OCI-LY7 (cell line): Measurements from ENCODE around the gene CAPRIN2. TPM values are rescaled to one million over a fixed set of nuclear protein-coding genes. Genes with fewer than 3 reads are reported as not detected.

Experiments used
- BruUV-seq: library from RNA; stranded (reverse); fragments of 400-500 nt; replicated peaks from 2 replicates; lab custom pipeline; 2021; lab: Mats Ljungman, UMichigan
- CTCF ChIA-PET: fragments of 300-600 bp; sonication (Branson Sonifier 250); formaldehyde crosslinking; loops from one replicate; lab custom pipeline; 2022; ENCODE audit warnings: antibody characterized with exemption; ENCODE audit not compliant: unreplicated experiment; lab: Charles Lee
- POLR2A ChIA-PET: fragments of 300-600 bp; sonication (Branson Sonifier 250); formaldehyde crosslinking; loops from one replicate; lab custom pipeline; 2022; ENCODE audit warnings: antibody characterized with exemption; lab: Charles Lee
- DNase-seq: peaks from one replicate; pipeline ENCODE4 v3.0.0-alpha.2; 2015; ENCODE audit warnings: low spot score
- H2AFZ ChIP-seq: fragments of 200-600 bp; sonication (generic), shearing (Covaris generic); 2 replicates; pipeline ENCODE4 v1.6.1; 2014; ENCODE audit warnings: mild to moderate bottlenecking, antibody characterized with exemption, low read length, moderate library complexity
- H3K27ac ChIP-seq: fragments of 200-600 bp; sonication (generic); 2 replicates; pipeline ENCODE4 v1.5.1; 2014; ENCODE audit warnings: mixed run types, low read depth, mild to moderate bottlenecking, moderate library complexity, low read length, inconsistent platforms; ENCODE audit not compliant: poor library complexity, severe bottlenecking
- H3K36me3 ChIP-seq: fragments of 200-600 bp; sonication (generic); 2 replicates; pipeline ENCODE4 v1.6.1; 2014; ENCODE audit warnings: mild to moderate bottlenecking, antibody characterized with exemption, low read length, moderate library complexity, mixed read lengths; ENCODE audit not compliant: insufficient read depth
- H3K4me1 ChIP-seq: fragments of 200-600 bp; sonication (generic); 2 replicates; pipeline ENCODE4 v1.5.1; 2014; ENCODE audit warnings: mild to moderate bottlenecking, low read length; ENCODE audit not compliant: insufficient read depth, poor library complexity, severe bottlenecking
- H3K4me2 ChIP-seq: fragments of 200-600 bp; sonication (generic); 2 replicates; pipeline ENCODE4 v1.6.1; 2014; ENCODE audit warnings: mild to moderate bottlenecking, low read length
- H3K4me3 ChIP-seq: fragments of 200-600 bp; sonication (generic); 2 replicates; pipeline ENCODE4 v1.5.1; 2014; ENCODE audit warnings: mild to moderate bottlenecking, low read depth, low read length; ENCODE audit not compliant: poor library complexity, severe bottlenecking
- H3K79me2 ChIP-seq: fragments of 200-600 bp; sonication (generic); 2 replicates; pipeline ENCODE4 v1.6.1; 2016; ENCODE audit warnings: low read depth, mild to moderate bottlenecking, low read length, moderate library complexity, mixed read lengths; ENCODE audit not compliant: insufficient read depth
- H3K9me2 ChIP-seq: fragments of 200-600 bp; sonication (generic); 2 replicates; pipeline ENCODE4 v1.6.1; 2016; ENCODE audit warnings: mild to moderate bottlenecking, low read length, mixed read lengths; ENCODE audit not compliant: insufficient read depth
- H3K9me3 ChIP-seq: fragments of 200-600 bp; sonication (generic); 2 replicates; pipeline ENCODE4 v1.6.1; 2014; ENCODE audit warnings: mild to moderate bottlenecking, mixed run types, low read length, mixed read lengths
- H4K20me1 ChIP-seq: fragments of 200-600 bp; sonication (generic); 2 replicates; pipeline ENCODE4 v1.6.1; 2014; ENCODE audit warnings: mild to moderate bottlenecking, antibody characterized with exemption, low read length, moderate library complexity, mixed read lengths; ENCODE audit not compliant: insufficient read depth
- EZH2phosphoT487 ChIP-seq: fragments of 200-600 bp; sonication (generic); IDR thresholded peaks from 2 replicates; pipeline ENCODE4 v1.6.1; 2018; ENCODE audit warnings: low read depth, borderline replicate concordance, mild to moderate bottlenecking, mixed run types, antibody characterized with exemption, low read length, moderate library complexity, mixed read lengths
- intact Hi-C: fragments of 100-400 bp; cut with micrococcal nuclease; formaldehyde crosslinking; loops from one replicate; pipeline ENCODE4 v1.10.0; 2022; ENCODE audit not compliant: unreplicated experiment
- total RNA-seq, 2 experiments: library from RNA; depleted of rRNA in 1 of 2; stranded (reverse); fragments of >200 nt in 1 of 2; shearing (Covaris generic) in 1 of 2; gene quantifications; 2 replicates each; pipeline ENCODE4 v1.2.3, GENCODE V29; 2014 to 2022
- TF ChIP-seq, protein P1 (sequence below): fragments of 200-600 bp; sonication (generic); conservative IDR thresholded peaks from 2 replicates; pipeline ENCODE4 v1.5.1; 2014; ENCODE audit warnings: mild to moderate bottlenecking, antibody characterized with exemption, low read length, moderate library complexity, mixed read lengths

Gene CAPRIN2
- total RNA-seq, 2 experiments from 2014 or later, result 21.7 to 23.7 TPM

DNA sequence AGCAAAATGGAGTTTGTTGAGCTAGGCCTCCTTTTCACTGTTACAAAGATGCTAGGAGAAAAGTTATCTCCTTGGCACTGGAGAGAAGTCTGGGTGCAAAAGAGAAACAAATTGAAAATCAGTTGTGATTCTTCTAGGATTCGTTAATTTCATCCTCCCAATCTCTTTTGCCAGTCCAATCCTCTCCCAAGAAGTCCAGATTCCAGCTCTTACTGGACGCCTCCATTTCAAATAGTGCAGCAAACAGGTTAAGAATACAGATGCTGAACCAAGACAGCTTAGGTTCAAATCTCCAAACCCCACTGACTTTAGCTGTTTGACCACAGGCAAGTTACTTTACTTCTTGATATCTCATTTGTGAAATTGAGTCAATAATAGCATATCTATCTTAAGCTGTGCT, 34.0 kb upstream of the CAPRIN2 start:
- BruUV-seq, result no TSS peak

DNA sequence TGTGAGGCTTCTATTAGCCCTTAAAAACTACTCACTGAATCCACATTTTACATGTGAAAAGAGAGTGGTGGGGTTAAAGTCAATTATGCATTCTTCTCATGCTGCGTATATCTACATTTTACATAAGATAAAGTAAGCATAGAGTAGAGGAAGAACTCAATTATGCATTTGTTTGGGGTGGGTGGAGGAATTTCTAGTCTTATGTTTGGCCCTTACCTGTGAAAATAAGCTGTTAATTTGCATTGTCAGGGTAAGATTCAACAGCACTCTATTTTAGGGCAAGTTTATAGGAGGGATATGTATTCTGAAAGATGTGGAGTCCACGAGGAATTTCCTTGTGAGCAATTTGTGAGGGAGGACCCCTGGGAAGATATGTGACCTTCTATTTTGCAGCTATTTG, 30.9 kb upstream of the CAPRIN2 start:
- ChIA-PET POLR2A (interaction anchor here (1.3 kb wide), 1 partner anchor 29 kb away, joined by 3 read pairs; no protein-coding TSS in a partner anchor), CTCF (no interaction called here)
- Histone ChIP-seq H3K9me2 (no peaks in the 10 kb centered on the region), H3K9me3 (0 out of 2 replicates have a peak, but pooled peaks cover 5% of the 10 kb centered on the region), H3K4me2 (no peak overlapping the region), H2AFZ (no peak overlapping the region), H3K27ac (no peak overlapping the region), H3K4me1 (no peaks in the 10 kb centered on the region), H3K36me3 (no peaks in the 10 kb centered on the region), H3K79me2 (no peaks in the 10 kb centered on the region), H4K20me1 (no peaks in the 10 kb centered on the region), H3K4me3 (no peak overlapping the region)
- no TSS peak for BruUV-seq
- intact Hi-C loops, result no loop called here
- TF ChIP-seq EZH2phosphoT487, result no peak
- TF ChIP-seq, protein P1, sequence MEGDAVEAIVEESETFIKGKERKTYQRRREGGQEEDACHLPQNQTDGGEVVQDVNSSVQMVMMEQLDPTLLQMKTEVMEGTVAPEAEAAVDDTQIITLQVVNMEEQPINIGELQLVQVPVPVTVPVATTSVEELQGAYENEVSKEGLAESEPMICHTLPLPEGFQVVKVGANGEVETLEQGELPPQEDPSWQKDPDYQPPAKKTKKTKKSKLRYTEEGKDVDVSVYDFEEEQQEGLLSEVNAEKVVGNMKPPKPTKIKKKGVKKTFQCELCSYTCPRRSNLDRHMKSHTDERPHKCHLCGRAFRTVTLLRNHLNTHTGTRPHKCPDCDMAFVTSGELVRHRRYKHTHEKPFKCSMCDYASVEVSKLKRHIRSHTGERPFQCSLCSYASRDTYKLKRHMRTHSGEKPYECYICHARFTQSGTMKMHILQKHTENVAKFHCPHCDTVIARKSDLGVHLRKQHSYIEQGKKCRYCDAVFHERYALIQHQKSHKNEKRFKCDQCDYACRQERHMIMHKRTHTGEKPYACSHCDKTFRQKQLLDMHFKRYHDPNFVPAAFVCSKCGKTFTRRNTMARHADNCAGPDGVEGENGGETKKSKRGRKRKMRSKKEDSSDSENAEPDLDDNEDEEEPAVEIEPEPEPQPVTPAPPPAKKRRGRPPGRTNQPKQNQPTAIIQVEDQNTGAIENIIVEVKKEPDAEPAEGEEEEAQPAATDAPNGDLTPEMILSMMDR, result no peak
- DNase-seq, result no peak

More for the DNA sequence above, 34.0 kb upstream of the CAPRIN2 start:
- TF ChIP-seq, protein P1, result no peak
- TF ChIP-seq EZH2phosphoT487, result no peak
- H3K27ac ChIP-seq, result no peak overlapping the region
- ChIA-PET CTCF (no interaction called here), POLR2A (interaction anchor here (0.6 kb wide), 1 partner anchor 745 kb away, joined by 3 read pairs; no protein-coding TSS in a partner anchor)
- H3K4me3 ChIP-seq, result no peak overlapping the region
- H3K36me3 ChIP-seq, result no peaks in the 10 kb centered on the region
- DNase-seq, result no peak
- intact Hi-C loops, result no loop called here
- H3K4me1 ChIP-seq, result no peaks in the 10 kb centered on the region
- H3K4me2 ChIP-seq, result no peak overlapping the region
- H2AFZ ChIP-seq, result no peak overlapping the region
- H3K9me2 ChIP-seq, result no peaks in the 10 kb centered on the region
- no peaks in the 10 kb centered on the region for H3K79me2 ChIP-seq
- 0 out of 2 replicates have a peak, but pooled peaks cover 5% of the 10 kb centered on the region for H3K9me3 ChIP-seq
- no peaks in the 10 kb centered on the region for H4K20me1 ChIP-seq

DNA sequence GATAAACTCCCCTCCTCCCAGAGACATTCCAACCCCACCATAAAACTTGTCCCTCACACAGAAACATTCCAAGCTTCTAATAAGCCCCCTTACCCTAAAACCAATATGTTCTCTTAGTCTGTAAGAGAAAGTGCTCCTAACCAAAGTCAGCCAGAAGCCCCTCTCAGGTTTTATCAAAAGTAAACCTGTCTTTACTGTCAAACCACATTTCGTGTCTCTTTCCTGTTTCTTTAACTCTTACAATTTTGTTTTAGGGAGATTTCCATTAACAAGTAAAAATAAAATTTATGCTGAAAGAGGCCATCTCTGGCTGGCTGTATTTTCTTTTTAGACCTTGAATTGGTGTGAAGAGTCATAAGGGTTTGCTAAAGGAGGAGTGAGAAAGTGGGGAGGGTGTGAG, 29.8 kb upstream of the CAPRIN2 start:
- TF ChIP-seq, protein P1, result no peak
- no peak for TF ChIP-seq EZH2phosphoT487

More for the DNA sequence above, 29.8 kb upstream of the CAPRIN2 start:
- no peak overlapping the region for H3K4me3 ChIP-seq
- H3K9me2 ChIP-seq, result no peaks in the 10 kb centered on the region
- H4K20me1 ChIP-seq, result no peaks in the 10 kb centered on the region
- DNase-seq, result no peak
- POLR2A ChIA-PET, result interaction anchor here (0.7 kb wide), 1 partner anchor 1336 kb away, joined by 3 read pairs; no protein-coding TSS in a partner anchor
- intact Hi-C loops, result no loop called here
- H3K79me2 ChIP-seq, result no peaks in the 10 kb centered on the region
- no peak overlapping the region for H2AFZ ChIP-seq
- BruUV-seq, result no TSS peak
- H3K4me1 ChIP-seq, result no peaks in the 10 kb centered on the region
- H3K4me2 ChIP-seq, result no peak overlapping the region
- no peaks in the 10 kb centered on the region for H3K36me3 ChIP-seq
- no peak overlapping the region for H3K27ac ChIP-seq
- CTCF ChIA-PET, result no interaction called here
- 0 out of 2 replicates have a peak, but pooled peaks cover 5% of the 10 kb centered on the region for H3K9me3 ChIP-seq
